Breast epithelium (tissue), 3 donors: ENCODE data around the gene PSAP.
"Not testable (repeated sequence)": the region's sequence is repeated elsewhere in the genome, so short reads cannot be mapped to it uniquely, and the experiment has no call there.

Source experiments
- POLR2A ChIP-seq: fragments of 450-650 bp; IDR thresholded peaks from one replicate; pipeline ENCODE4 v1.6.1; 2016; ENCODE audit warnings: antibody characterized with exemption, mild to moderate bottlenecking, moderate library complexity
- POLR2AphosphoS5 ChIP-seq, 3 donors: sonication (generic); formaldehyde crosslinking; IDR thresholded peaks; one replicate each; pipeline ENCODE4 v1.6.1; 2017; ENCODE audit warnings: antibody characterized with exemption in 3 of 3
- TF ChIP-seq, protein P1 (sequence below), 3 donors: fragments of 450-650 bp; IDR thresholded peaks; one replicate each; pipeline ENCODE4 v1.5.1; 2016 to 2017; ENCODE audit warnings: antibody characterized with exemption in 3 of 3, mild to moderate bottlenecking in 3 of 3, moderate library complexity in 3 of 3

DNA sequence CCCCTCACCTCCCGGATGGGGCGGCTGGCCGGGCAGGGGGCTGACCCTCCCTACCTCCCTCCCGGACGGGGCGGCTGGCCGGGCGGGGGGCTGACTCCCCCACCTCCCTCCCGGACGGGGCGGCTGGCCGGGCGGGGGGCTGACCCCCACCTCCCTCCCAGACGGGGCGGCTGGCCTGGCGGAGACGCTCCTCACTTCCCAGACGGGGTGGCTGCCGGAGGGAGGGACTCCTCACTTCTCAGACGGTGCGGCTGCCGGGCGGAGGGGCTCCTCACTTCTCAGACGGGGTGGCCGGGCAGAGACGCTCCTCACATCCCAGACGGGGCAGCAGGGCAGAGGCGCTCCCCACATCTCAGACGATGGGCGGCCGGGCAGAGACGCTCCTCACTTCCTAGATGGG lies 18.6 kb upstream of the PSAP start:
- TF ChIP-seq, protein P1, sequence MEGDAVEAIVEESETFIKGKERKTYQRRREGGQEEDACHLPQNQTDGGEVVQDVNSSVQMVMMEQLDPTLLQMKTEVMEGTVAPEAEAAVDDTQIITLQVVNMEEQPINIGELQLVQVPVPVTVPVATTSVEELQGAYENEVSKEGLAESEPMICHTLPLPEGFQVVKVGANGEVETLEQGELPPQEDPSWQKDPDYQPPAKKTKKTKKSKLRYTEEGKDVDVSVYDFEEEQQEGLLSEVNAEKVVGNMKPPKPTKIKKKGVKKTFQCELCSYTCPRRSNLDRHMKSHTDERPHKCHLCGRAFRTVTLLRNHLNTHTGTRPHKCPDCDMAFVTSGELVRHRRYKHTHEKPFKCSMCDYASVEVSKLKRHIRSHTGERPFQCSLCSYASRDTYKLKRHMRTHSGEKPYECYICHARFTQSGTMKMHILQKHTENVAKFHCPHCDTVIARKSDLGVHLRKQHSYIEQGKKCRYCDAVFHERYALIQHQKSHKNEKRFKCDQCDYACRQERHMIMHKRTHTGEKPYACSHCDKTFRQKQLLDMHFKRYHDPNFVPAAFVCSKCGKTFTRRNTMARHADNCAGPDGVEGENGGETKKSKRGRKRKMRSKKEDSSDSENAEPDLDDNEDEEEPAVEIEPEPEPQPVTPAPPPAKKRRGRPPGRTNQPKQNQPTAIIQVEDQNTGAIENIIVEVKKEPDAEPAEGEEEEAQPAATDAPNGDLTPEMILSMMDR (IDR thresholded peaks at IDR 0.05) = not testable (repeated sequence)
- TF ChIP-seq POLR2AphosphoS5 (IDR thresholded peaks at IDR 0.05); POLR2A: not testable (repeated sequence)
